SK-N-MC (cell line): ENCODE results near the gene IL1RN.

Experiments
- FOXP2 ChIP-seq: optimal IDR thresholded peaks from 2 replicates; pipeline ENCODE3; 2011; ENCODE audit warnings: mild to moderate bottlenecking, moderate library complexity; ENCODE audit not compliant: insufficient read depth; ENCODE audit errors: extremely low read length, control extremely low read depth
- POLR2AphosphoS5 ChIP-seq: IDR thresholded peaks from 2 replicates; pipeline ENCODE4 v1.6.1; 2012; ENCODE audit warnings: mild to moderate bottlenecking, low read depth, low read length, borderline replicate concordance

DNA sequence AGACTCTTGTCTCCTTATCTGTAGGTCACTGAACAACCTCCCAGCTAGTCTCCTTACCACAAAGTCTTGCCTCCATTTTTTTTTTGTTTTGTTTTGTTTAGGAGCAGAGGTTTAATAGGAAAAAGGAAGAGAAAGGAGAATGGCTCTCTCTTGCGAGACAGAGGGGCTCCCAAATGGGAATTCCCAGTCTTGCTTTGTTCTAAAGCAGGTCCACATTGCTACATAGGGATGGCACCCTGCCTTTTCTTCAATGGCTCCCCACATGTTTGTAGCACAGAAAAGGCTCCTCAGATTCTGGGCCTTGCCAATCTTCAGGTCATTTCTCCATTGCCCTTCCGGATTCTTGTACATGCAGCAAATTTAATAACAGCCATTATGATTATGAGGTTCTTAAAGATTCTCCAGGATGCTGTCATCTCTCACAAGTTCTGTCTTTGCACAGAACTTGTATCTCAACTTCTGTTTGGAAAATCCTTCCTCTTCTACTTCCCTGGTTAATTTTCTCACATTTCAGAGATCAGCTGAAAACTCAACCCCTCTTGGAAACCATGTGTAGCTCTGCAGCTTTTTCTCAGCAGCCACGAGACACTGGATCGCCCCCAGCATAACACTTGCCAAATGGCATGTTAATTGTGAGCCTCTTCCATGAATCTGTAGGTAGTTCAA lies 36.0 kb upstream of the IL1RN start:
- no peak for TF ChIP-seq POLR2AphosphoS5
- no peak for TF ChIP-seq FOXP2
